K562 (cell line): ENCODE results near the gene COL21A1. TPM values are rescaled to one million over a fixed set of nuclear protein-coding genes. Genes with fewer than 3 reads are reported as not detected.

Source experiments
- ATAC-seq: fragments of 200-7000 bp; cut with Tn5 transposase; 3 replicates; pipeline ENCODE4 v1.9.1; 2020; ENCODE audit warnings: moderate library complexity
- BruUV-seq: library from RNA; stranded (reverse); fragments of 400-500 nt; replicated peaks from 2 replicates; lab custom pipeline; 2021; lab: Mats Ljungman, UMichigan
- CTCF ChIA-PET: fragments of 300-600 bp; formaldehyde crosslinking; extraction: SDS; loops from one replicate; lab custom pipeline; 2021; ENCODE audit warnings: low intra/inter-chr PET ratio; lab: Yijun Ruan, JAX
- POLR2A ChIA-PET: fragments of 300-600, 350-650 bp; sonication (Branson Sonifier 250); formaldehyde crosslinking; extraction: SDS; loops from one replicate; lab custom pipeline; 2021; ENCODE audit warnings: antibody characterized with exemption, inconsistent platforms; lab: Yijun Ruan, JAX
- DNase-seq, 4 experiments: peaks; one replicate each; pipeline versions ENCODE4 v3.0.0 to v3.0.0-alpha.2; 2011 to 2018; ENCODE audit warnings: low spot score in 3 of 4, mixed read lengths in 3 of 4; ENCODE audit errors: extremely low read depth in 1 of 4
- FAIRE-seq: peaks from 2 replicates; lab custom pipeline; 2011; peaks lifted over from hg19 to GRCh38; lab: Jason Lieb, UNC
- H2AFZ ChIP-seq: 2 replicates; pipeline ENCODE4 v1.6.0; 2011; ENCODE audit warnings: low read depth, low read length, control low read depth, inconsistent platforms
- H3K27ac ChIP-seq: fragments of 200-600 bp; 3 replicates; pipeline ENCODE4 v1.8.0; 2011; ENCODE audit warnings: low read depth, mild to moderate bottlenecking, control low read depth, inconsistent platforms, low read length, moderate library complexity, mixed read lengths; ENCODE audit errors: extremely low read depth
- H3K27me3 ChIP-seq, 2 experiments: fragments of 300-600 bp in 1 of 2; 2 replicates in 1 of 2; 3 replicates in 1 of 2; pipeline versions ENCODE4 v1.6.0 to v1.8.0; 2011; ENCODE audit warnings: inconsistent platforms in 2 of 2, low read length in 2 of 2, mild to moderate bottlenecking in 1 of 2, mixed read lengths in 1 of 2, moderate library complexity in 1 of 2; ENCODE audit not compliant: control insufficient read depth in 2 of 2, insufficient read depth in 2 of 2
- H3K36me3 ChIP-seq: fragments of 300-600 bp; 3 replicates; pipeline ENCODE4 v1.8.0; 2011; ENCODE audit warnings: mild to moderate bottlenecking, low read length, inconsistent platforms; ENCODE audit not compliant: control insufficient read depth, insufficient read depth
- H3K4me1 ChIP-seq, 2 experiments: fragments of 200-600 bp in 1 of 2; replicated peaks in 1 of 2; 2 replicates in 1 of 2; 3 replicates in 1 of 2; pipeline versions ENCODE4 v1.5.1 to v1.8.0; 2011; ENCODE audit warnings: inconsistent platforms in 2 of 2, low read length in 2 of 2, mild to moderate bottlenecking in 1 of 2, mixed read lengths in 1 of 2, moderate library complexity in 1 of 2; ENCODE audit not compliant: control insufficient read depth in 2 of 2, insufficient read depth in 2 of 2
- H3K4me2 ChIP-seq: 2 replicates; pipeline ENCODE4 v1.6.1; 2011; ENCODE audit warnings: low read length, control low read depth, inconsistent platforms, mixed read lengths; ENCODE audit not compliant: insufficient read depth
- H3K4me3 ChIP-seq: fragments of 200-600 bp; sonication (generic), shearing (Covaris generic); 2 replicates; pipeline ENCODE4 v1.5.1; 2016; ENCODE audit warnings: control low read depth, inconsistent platforms
- H3K79me2 ChIP-seq: fragments of 200-600 bp; 3 replicates; pipeline ENCODE4 v1.8.0; 2011; ENCODE audit warnings: low read length, inconsistent platforms; ENCODE audit not compliant: control insufficient read depth, insufficient read depth
- H3K9ac ChIP-seq, 2 experiments: 2 replicates each; pipeline versions ENCODE4 v1.6.0 to v1.6.1; 2011; ENCODE audit warnings: low read depth in 2 of 2, low read length in 2 of 2, control low read depth in 1 of 2, inconsistent platforms in 1 of 2, mild to moderate bottlenecking in 1 of 2, mixed read lengths in 1 of 2; ENCODE audit not compliant: insufficient read depth in 1 of 2
- H3K9me1 ChIP-seq: one replicate; pipeline ENCODE4 v1.6.0; 2011; ENCODE audit warnings: inconsistent platforms, mild to moderate bottlenecking, low read length, moderate library complexity; ENCODE audit not compliant: control insufficient read depth, insufficient read depth
- H3K9me3 ChIP-seq: replicated peaks from 2 replicates; pipeline ENCODE4 v1.5.1; 2011; ENCODE audit warnings: low read depth, low read length, inconsistent platforms; ENCODE audit not compliant: control insufficient read depth, insufficient read depth
- H4K20me1 ChIP-seq: replicated peaks from 2 replicates; pipeline ENCODE4 v1.6.1; 2011; ENCODE audit warnings: low read length, inconsistent platforms, mixed read lengths; ENCODE audit not compliant: control insufficient read depth, insufficient read depth
- CBX2 ChIP-seq: fragments of 200-600 bp; sonication (generic); IDR thresholded peaks from one replicate; pipeline ENCODE4 v1.6.1; 2012; ENCODE audit warnings: mild to moderate bottlenecking, low read length, inconsistent platforms; ENCODE audit not compliant: insufficient read depth, poor library complexity, severe bottlenecking
- CEBPZ ChIP-seq: fragments of 150-350 bp; IDR thresholded peaks from 2 replicates; pipeline ENCODE4 v1.6.1; 2014; ENCODE audit warnings: low read depth, mild to moderate bottlenecking, low read length, borderline replicate concordance
- E4F1 ChIP-seq: fragments of 250-450 bp; sonication (Bioruptor Pico); IDR thresholded peaks from 2 replicates; pipeline ENCODE4 v1.5.0; 2021; ENCODE audit warnings: mild to moderate bottlenecking, borderline replicate concordance
- EP300 ChIP-seq: IDR thresholded peaks from 2 replicates; pipeline ENCODE4 v1.6.1; 2012; ENCODE audit warnings: low read length, improper control_type of control experiment
- HMG20A ChIP-seq: fragments of 450-650 bp; formaldehyde crosslinking; conservative IDR thresholded peaks from 2 replicates; pipeline ENCODE4 v1.4.0; 2020; ENCODE audit warnings: mild to moderate bottlenecking, mixed read lengths
- HNRNPUL1 ChIP-seq: fragments of 200-400 bp; formaldehyde crosslinking; IDR thresholded peaks from 2 replicates; pipeline ENCODE4 v1.6.1; 2017; ENCODE audit warnings: low read length
- PHTF2 ChIP-seq: fragments of 250-450 bp; sonication (Bioruptor Pico); IDR thresholded peaks from 2 replicates; pipeline ENCODE4 v1.5.0; 2021; ENCODE audit warnings: mild to moderate bottlenecking
- RBM22 ChIP-seq: fragments of 200-400 bp; formaldehyde crosslinking; IDR thresholded peaks from 2 replicates; pipeline ENCODE4 v1.6.1; 2018; ENCODE audit warnings: low read length, low read depth; ENCODE audit not compliant: poor library complexity, severe bottlenecking
- RFX7 ChIP-seq: fragments of 250-450 bp; sonication (Bioruptor Pico); IDR thresholded peaks from 2 replicates; pipeline ENCODE4 v1.5.1; 2021; ENCODE audit warnings: mild to moderate bottlenecking
- STAT5A ChIP-seq: IDR thresholded peaks from 2 replicates; pipeline ENCODE4 v1.6.1; 2012; ENCODE audit warnings: low read length, inconsistent platforms, borderline replicate concordance
- SUPT5H ChIP-seq: fragments of 450-650 bp; IDR thresholded peaks from 2 replicates; pipeline ENCODE4 v1.6.1; 2016
- TCF3 ChIP-seq: sonication (generic); formaldehyde crosslinking; IDR thresholded peaks from 2 replicates; pipeline ENCODE4 v1.4.0; 2020; ENCODE audit warnings: mild to moderate bottlenecking, missing genetic modification reagents
- TCFL5 ChIP-seq: fragments of 250-450 bp; sonication (Bioruptor Pico); conservative IDR thresholded peaks from 2 replicates; pipeline ENCODE4 v1.6.1; 2021; ENCODE audit warnings: mild to moderate bottlenecking, moderate library complexity, matching md5 sums
- ZNF124 ChIP-seq: sonication (generic); formaldehyde crosslinking; IDR thresholded peaks from 2 replicates; pipeline ENCODE4 v1.8.1; 2022; ENCODE audit warnings: missing genetic modification reagents
- ZNF143 ChIP-seq: sonication (generic); formaldehyde crosslinking; IDR thresholded peaks from 2 replicates; pipeline ENCODE4 v1.9.0; 2022; ENCODE audit warnings: mild to moderate bottlenecking, missing genetic modification reagents
- ZNF174 ChIP-seq: fragments of 250-450 bp; sonication (Bioruptor Pico); IDR thresholded peaks from 2 replicates; pipeline ENCODE4 v1.4.0; 2020; ENCODE audit warnings: mild to moderate bottlenecking
- ZNF668 ChIP-seq: fragments of 250-450 bp; sonication (Bioruptor Pico); IDR thresholded peaks from 2 replicates; pipeline ENCODE4 v1.8.0; 2022; ENCODE audit warnings: mild to moderate bottlenecking, inconsistent platforms
- WGBS: fragments of 100-300 bp; shearing (Covaris generic); methylation state at CpG from one replicate; pipeline ENCODE4 v1.1.6; 2016; ENCODE audit warnings: low coverage, mixed read lengths; ENCODE audit not compliant: insufficient coverage; ENCODE audit errors: missing lambda C conversion rate; 5-methylcytosine and 5-hydroxymethylcytosine counted together
- in situ Hi-C: fragments of 300-500 bp; cut with MboI; formaldehyde crosslinking; loops from 4 replicates; pipeline ENCODE4 v1.15.0; 2018; ENCODE audit warnings: inconsistent platforms, mixed read lengths
- intact Hi-C: fragments of 100-400 bp; cut with micrococcal nuclease; formaldehyde crosslinking; loops from 2 replicates; pipeline ENCODE4 v1.14.2; 2022
- polyA plus RNA-seq, 8 experiments: library from polyadenylated mRNA; depleted of rRNA in 4 of 8; stranded (reverse) in 5 of 8; unstranded in 3 of 8; fragments of >200 nt; fragmentation: Nextera tagmentation in 2 of 8; fragmentation: Illumina TruSeq in 1 of 8; extraction: Ambion mirVana in 2 of 8; extraction: Trizol in 1 of 8; gene quantifications; 2 replicates each; pipeline versions ENCODE4 v1.2.1 to v1.2.3, GENCODE V29; 2011 to 2014; ENCODE audit warnings: inconsistent platforms in 1 of 8, missing spikeins in 1 of 8
- total RNA-seq, 7 experiments: library from RNA; depleted of rRNA in 6 of 7; stranded (reverse); fragments of >200 nt in 6 of 7; fragmentation: Illumina TruSeq in 2 of 7; extraction: Trizol in 2 of 7; gene quantifications; 2 replicates each; pipeline versions ENCODE4 v1.2.1 to v1.2.3, GENCODE V29; 2011 to 2021; ENCODE audit warnings: low replicate concordance in 1 of 7

The COL21A1 gene
- total and polyA plus RNA-seq, 9 of the 15 experiments (the other 6 are each of a cell fraction or from before 2014, with no cell fraction given): 0.03 to 0.76 (median 0.25) TPM

- no peak for TF ChIP-seq CEBPZ
- no peak for TF ChIP-seq TCF3 (CRISPR knock-in tag)
- no peak for TF ChIP-seq SUPT5H
- no peak for TF ChIP-seq CBX2
- no peak for TF ChIP-seq ZNF668
- TF ChIP-seq, all 486 proteins: peak for 0
Measured at GRCh38 chr6:56250266-56250665, 2.9 kb upstream of the COL21A1 start (continued).

GRCh38 chr6:56247654-56248122 lies 308 bp upstream of the COL21A1 start:
- H3K27ac ChIP-seq: no peak overlapping the region
- H4K20me1 ChIP-seq: no peaks in the 10 kb centered on the region
- H3K27me3 ChIP-seq: no peaks in the 10 kb centered on the region
- H3K36me3 ChIP-seq: no peaks in the 10 kb centered on the region
- H3K4me2 ChIP-seq: no peak overlapping the region
- no peaks in the 10 kb centered on the region for H3K4me1 ChIP-seq
- no peak overlapping the region for H2AFZ ChIP-seq
- BruUV-seq: no TSS peak
- DNase-seq (no peak), FAIRE-seq (no peak), ATAC-seq (no peak)
- no peaks in the 10 kb centered on the region for H3K9me1 ChIP-seq
- 0% methylated on average over 12 of the region's 12 CpGs for WGBS
- CTCF ChIA-PET: no interaction called here
- H3K79me2 ChIP-seq: no peaks in the 10 kb centered on the region
- no peaks in the 10 kb centered on the region for H3K9me3 ChIP-seq
- no peak overlapping the region for H3K9ac ChIP-seq
- intact Hi-C loops: no loop called here
- H3K4me3 ChIP-seq: no peak overlapping the region
- POLR2A ChIA-PET: no interaction called here
- no peak for TF ChIP-seq PHTF2
- no peak for TF ChIP-seq E4F1 (CRISPR knock-in tag)
- TF ChIP-seq HMG20A (CRISPR knock-in tag): no peak
- TF ChIP-seq ZNF174 (CRISPR knock-in tag): no peak
- no peak for TF ChIP-seq ZNF143 (CRISPR knock-in tag)
- no peak for TF ChIP-seq STAT5A
- no peak for TF ChIP-seq RBM22
- TF ChIP-seq HNRNPUL1: no peak
- no peak for TF ChIP-seq RFX7 (CRISPR knock-in tag)
- no peak for TF ChIP-seq ZNF124 (CRISPR knock-in tag)
- no peak for TF ChIP-seq TCFL5
- no peak for TF ChIP-seq EP300
- TF ChIP-seq, all 486 proteins: peak for 0
- in situ Hi-C loops: no loop called here
